Stromal cell of bone marrow (primary cell): Measurements from ENCODE around the gene AQP12A.

ENCODE experiments used
- DNase-seq: peaks from one replicate; pipeline ENCODE4 v3.0.0-alpha.2; 2012; ENCODE audit warnings: low read depth

The AQP12A gene

DNA sequence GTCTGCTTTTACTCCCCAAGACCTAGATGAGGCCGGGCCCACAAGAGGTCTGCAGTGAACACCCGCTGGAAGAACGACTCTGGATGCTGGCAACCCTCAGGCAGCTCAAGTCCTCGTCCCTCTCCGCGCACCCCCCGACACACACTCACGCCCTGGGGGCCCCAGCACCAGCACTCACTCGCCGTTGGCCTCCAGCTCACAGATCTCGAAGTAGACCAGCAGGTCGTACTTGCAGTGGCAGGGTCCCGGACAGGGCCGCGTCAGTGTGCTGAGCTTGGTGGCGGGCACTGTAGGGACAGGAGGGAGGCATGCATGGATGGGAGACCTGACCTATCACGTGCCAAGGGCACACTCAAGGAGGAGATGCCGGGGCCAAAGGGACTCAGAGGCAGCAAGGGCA is 49.4 kb downstream of the AQP12A start:
- no peak for DNase-seq

GRCh38 chr2:240742602-240743095 is 51.0 kb downstream of the AQP12A start:
- no peak for DNase-seq

- no peak for DNase-seq
Observed at GRCh38 chr2:240745456-240745855, 53.8 kb downstream of the AQP12A start.

DNA sequence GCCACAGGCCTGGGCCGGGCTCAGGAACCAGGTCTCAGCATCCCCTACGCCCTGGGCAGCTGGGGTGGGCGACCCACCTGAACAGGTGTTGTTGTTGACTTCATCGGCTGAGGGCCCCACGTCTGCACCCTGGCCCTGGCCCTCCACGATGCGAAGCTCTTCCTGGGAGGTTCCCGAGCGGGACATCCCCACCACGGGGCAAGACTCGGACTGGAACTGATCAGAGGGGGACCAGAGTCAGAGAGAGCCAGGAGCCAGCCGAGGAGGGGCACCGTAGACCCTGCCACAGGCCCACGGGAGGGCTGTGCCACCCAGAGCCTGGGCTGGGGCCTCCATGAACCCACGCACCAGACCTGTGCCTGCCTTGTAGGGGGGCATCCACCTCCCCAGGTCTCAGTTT is 54.3 kb downstream of the AQP12A start:
- no peak for DNase-seq

GRCh38 chr2:240746671-240747070 is 55.0 kb downstream of the AQP12A start:
- no peak for DNase-seq

DNA sequence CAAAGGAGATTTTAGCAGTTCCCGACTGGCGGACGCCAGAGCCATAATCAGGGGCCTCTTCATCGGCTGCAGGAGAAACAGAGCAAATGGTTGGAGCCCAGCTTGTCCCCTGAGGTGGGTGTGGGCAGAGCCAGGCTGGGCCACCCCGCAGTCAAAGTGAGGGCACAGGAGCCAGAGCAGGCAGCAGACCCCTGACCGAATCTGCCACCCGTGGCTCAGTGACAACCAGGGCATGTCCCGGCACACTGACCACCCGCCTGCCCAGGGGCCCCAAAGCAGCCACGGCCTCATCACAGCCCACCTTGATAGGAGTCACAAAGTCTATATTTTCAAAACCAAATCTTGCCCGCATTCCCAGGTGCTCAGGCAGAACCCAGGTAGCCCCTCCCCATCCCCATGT is 55.6 kb downstream of the AQP12A start:
- DNase-seq: no peak
